HG03159 (cell line): ENCODE results near the gene PAH.

ENCODE experiments used
- ATAC-seq: cut with Tn5 transposase; IDR thresholded peaks from one replicate; pipeline ENCODE4 v1.9.1; 2021; ENCODE audit warnings: mild to moderate bottlenecking, moderate library complexity; ENCODE audit not compliant: unreplicated experiment

The PAH gene

DNA sequence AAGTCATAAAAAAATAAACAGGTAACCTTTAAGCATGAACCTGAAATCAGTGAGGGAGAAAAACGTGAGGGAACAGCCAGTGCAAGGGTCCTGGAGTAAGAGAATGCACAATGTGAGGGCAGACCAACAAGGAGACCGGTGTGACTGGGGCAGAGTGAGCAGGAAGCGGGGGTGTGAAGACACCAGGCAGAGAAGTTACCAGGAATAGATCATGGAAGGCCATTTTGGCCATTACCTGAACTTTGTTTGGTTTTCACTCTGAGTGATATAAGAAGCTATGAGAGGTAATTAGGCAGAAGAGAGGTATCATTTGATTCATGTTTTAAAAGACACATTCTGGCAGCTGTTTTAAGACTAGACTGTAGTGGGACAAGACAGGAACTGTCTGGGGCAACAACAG lies 15.0 kb downstream of the PAH start:
- ATAC-seq: no peak

- no peak for ATAC-seq
Observed at GRCh38 chr12:102900389-102900788, 16.7 kb downstream of the PAH start.

DNA sequence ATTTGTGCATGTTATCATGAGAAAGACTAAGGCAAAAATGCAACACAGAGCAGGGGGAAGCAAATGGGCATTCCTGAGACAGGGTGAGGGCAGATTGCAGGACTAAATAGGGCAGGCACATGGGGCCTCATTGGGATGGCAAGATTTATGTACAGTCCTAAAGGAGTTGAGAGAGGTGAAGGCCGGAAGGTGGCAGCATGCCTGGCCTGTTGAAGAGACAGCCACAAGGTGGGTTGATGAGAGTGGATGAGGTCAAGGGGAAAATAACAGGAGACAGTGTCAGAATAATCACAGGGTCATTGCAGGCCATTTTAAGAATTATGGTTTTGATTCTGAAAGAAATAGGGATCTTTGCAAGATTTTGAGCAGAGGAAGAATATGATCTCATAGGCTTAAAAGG lies 21.0 kb downstream of the PAH start:
- ATAC-seq: no peak

- no peak for ATAC-seq
Observed at GRCh38 chr12:102891756-102892155, 25.3 kb downstream of the PAH start.

GRCh38 chr12:102888511-102888910 lies 28.5 kb downstream of the PAH start:
- ATAC-seq: no peak

GRCh38 chr12:102885043-102885932 lies 31.8 kb downstream of the PAH start:
- no peak for ATAC-seq

DNA sequence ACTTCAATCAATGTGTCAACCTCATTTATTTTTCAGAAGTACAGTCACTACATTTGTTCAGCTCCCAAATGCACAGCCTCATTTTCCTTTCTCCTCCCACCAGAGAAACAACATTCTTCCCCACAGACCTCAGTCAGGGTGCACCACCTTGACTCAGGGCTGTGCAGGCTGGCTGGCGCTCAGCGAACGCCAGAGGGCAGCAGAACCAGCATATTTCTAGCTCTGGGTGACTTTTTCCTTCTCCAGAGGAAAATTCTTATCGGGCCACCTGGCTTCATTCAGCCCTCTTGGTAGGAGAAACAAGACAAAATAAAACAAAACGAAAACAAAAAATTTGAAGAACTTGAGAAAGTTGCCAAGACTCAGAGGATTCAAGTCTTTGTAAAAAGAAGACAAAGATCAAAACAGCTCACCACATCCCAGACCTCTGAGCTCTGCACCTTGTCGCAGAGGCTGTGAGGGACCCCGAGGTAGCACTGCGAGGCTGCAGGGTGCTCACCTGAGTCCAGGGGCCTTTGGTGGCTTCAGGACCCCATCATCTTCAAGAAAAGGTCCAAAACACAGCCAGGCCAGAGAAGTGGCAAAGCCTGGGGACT lies 33.7 kb downstream of the PAH start:
- no peak for ATAC-seq

GRCh38 chr12:102880783-102881182 lies 36.3 kb downstream of the PAH start:
- no peak for ATAC-seq

DNA sequence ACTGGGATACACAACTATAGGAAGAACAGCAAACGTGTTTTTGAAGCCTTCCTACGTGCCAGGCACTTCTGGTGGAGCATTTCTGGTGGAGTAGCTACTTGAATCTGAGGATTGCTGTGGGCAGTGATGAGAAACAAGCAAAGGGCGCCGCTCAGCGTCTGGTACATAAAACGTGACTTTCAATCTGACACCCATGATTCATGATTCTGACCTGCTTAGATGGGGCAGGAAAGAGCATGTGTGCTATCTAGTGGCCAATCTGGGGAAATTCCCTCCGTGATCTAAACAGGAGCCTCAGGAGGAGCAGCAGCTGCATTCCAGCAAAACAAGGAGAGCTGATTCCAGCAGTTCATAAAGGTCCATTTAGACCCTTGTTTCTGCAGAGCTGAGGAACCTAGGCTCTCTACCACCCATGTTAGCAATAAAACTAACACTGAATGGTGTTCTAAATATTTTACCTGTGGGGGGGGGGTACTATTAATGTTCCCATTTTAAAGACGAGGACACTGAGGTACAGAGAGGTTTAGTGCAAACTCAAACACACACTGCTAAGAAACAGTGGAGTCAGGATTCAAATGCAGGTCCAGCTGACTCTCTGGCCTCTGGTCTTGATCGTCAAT lies 37.8 kb downstream of the PAH start:
- no peak for ATAC-seq

GRCh38 chr12:102876883-102877282 lies 40.2 kb downstream of the PAH start:
- ATAC-seq: no peak

GRCh38 chr12:102874819-102875218 lies 42.2 kb downstream of the PAH start:
- no peak for ATAC-seq

DNA sequence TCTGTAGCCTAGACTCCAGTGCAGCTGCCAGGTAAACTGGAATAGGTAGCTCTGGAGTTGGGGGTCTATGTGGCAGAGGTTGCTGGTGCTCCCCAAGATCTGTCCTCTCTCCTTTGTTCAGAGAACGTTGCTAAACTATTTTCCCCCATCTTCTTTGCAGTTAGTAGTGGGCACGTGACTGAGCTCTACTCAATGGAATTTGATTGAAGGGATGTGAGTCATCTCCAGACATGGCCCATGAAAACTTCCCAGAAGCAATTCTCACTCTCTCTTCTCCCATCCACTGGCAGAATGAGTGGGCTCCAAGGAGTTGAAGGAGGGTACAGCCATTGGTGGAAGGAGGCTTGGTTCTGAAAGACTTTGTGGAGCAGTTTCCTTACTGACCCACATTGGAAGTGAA lies 44.0 kb downstream of the PAH start:
- ATAC-seq: no peak

- ATAC-seq: no peak
Observed at GRCh38 chr12:102871014-102871413, 46.0 kb downstream of the PAH start.

- ATAC-seq: no peak
Observed at GRCh38 chr12:102869571-102869970, 47.5 kb downstream of the PAH start.

GRCh38 chr12:102865821-102866615 lies 51.0 kb downstream of the PAH start:
- no peak for ATAC-seq

DNA sequence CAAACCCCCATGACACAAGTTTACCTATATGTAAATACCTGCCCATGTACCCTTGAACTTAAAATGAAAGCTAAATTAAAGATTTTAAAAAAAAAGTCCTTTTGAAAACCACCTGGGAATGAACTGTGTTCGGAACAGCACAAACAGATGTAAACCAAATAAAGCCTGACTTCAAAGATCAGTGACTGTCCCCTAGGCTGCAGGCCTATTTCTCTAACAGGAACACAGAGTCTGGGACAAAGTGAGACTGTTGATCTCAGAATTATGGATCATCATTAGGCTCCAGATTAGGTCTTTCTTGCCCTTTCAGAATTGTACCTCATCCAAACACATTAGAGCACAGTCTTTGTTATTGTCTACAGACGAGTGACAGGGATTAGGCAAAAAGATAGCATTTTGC lies 54.6 kb downstream of the PAH start:
- ATAC-seq: no peak

- no peak for ATAC-seq
Observed at GRCh38 chr12:102851246-102851645, 65.8 kb downstream of the PAH start.

GRCh38 chr12:102849722-102850447 lies 67.2 kb downstream of the PAH start:
- no peak for ATAC-seq

DNA sequence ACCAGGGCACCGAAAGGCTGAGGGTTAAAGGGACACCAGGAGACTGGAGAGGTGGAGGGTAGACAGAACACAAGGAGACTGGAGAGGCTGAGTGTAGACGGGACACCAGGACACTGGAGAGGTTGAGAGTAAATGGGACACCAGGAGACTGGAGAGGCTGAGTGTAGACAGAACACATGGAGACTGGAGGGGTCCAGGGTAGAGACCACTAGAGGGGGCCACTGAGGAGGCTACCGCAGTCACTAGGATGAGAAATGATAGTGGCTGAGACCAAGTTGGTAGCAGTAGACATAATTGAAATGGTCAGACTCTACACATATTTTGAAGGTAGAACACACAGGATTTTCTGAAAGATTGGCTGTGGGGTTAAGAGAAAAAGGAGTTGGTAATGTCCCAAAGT lies 68.2 kb downstream of the PAH start:
- no peak for ATAC-seq

- no peak for ATAC-seq
Observed at GRCh38 chr12:102847131-102847530, 69.9 kb downstream of the PAH start.
